ENCODE data around the gene AAMP. TPM values are rescaled to one million over a fixed set of nuclear protein-coding genes. Genes with fewer than 3 reads are reported as not detected.

AAMP gene
- total and polyA plus RNA-seq, 2 experiments from 2014 or later: 90.8 to 203 TPM

- no peak overlapping the region for H3K4me3 Mint-ChIP-seq
Observed at GRCh38 chr2:218313356-218313755, 43.4 kb upstream of the AAMP start.

More at GRCh38 chr2:218313356-218313755, 43.4 kb upstream of the AAMP start:
- Histone ChIP-seq H3K79me2 (replicated peaks; ENCODE audit: insufficient read depth) (no peaks in the 10 kb centered on the region), H4K20me1 (replicated peaks; ENCODE audit: insufficient read depth) (no peaks in the 10 kb centered on the region; the same call in 1 of the 2 replicates), H3K27ac (ENCODE audit: low read depth) (no peak overlapping the region), H3K4me2 (no peak overlapping the region), H2AFZ (no peak overlapping the region), H3K4me3 (no peak overlapping the region), H3K36me3 (ENCODE audit: insufficient read depth) (no peaks in the 10 kb centered on the region), H3K27me3 (ENCODE audit: insufficient read depth) (no peaks in the 10 kb centered on the region), H3F3A (replicated peaks; ENCODE audit: low read depth) (no peaks in the 10 kb centered on the region), H3K4me1 (ENCODE audit: insufficient read depth) (0 out of 2 replicates have a peak, but pooled peaks cover 3% of the 10 kb centered on the region), H3K9me2 (ENCODE audit: insufficient read depth) (no peaks in the 10 kb centered on the region)
- Mint-ChIP-seq H3K27ac (no peak overlapping the region), H3K27me3 (ENCODE audit: insufficient read depth, low read depth, poor library complexity) (no peaks in the 10 kb centered on the region), H3K9me3 (no peaks in the 10 kb centered on the region), H3K4me1 (peaks cover 5% of the 10 kb centered on the region), H3K36me3 (ENCODE audit: low read depth) (no peaks in the 10 kb centered on the region)
- ATAC-seq (no peak), DNase-seq (ENCODE audit: low spot score) (no peak)
- no peak for TF ChIP-seq EZH2 (IDR thresholded peaks at IDR 0.05; ENCODE audit: low read depth, unreplicated experiment)
- no peak for TF ChIP-seq POLR2AphosphoS5 (IDR thresholded peaks at IDR 0.05; ENCODE audit: low read depth)
- TF ChIP-seq, protein P1, sequence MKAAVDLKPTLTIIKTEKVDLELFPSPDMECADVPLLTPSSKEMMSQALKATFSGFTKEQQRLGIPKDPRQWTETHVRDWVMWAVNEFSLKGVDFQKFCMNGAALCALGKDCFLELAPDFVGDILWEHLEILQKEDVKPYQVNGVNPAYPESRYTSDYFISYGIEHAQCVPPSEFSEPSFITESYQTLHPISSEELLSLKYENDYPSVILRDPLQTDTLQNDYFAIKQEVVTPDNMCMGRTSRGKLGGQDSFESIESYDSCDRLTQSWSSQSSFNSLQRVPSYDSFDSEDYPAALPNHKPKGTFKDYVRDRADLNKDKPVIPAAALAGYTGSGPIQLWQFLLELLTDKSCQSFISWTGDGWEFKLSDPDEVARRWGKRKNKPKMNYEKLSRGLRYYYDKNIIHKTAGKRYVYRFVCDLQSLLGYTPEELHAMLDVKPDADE (IDR thresholded peaks at IDR 0.05): no peak
- no peak for TF ChIP-seq NANOG (IDR thresholded peaks at IDR 0.05; ENCODE audit: borderline replicate concordance)
- TF ChIP-seq STAT1 (IDR thresholded peaks at IDR 0.05; ENCODE audit: unreplicated experiment): no peak
- no peak for TF ChIP-seq ZNF331 (CRISPR knock-in tag; IDR thresholded peaks at IDR 0.05; ENCODE audit: low read depth)
- no peak for TF ChIP-seq JUNB (IDR thresholded peaks at IDR 0.05; ENCODE audit: unreplicated experiment)
- TF ChIP-seq REST (IDR thresholded peaks at IDR 0.05; ENCODE audit: unreplicated experiment): no peak
- TF ChIP-seq ZNF114 (CRISPR knock-in tag; IDR thresholded peaks at IDR 0.05): no peak
- no peak for TF ChIP-seq CREB1 (CRISPR knock-in tag; IDR thresholded peaks at IDR 0.05; ENCODE audit: low read depth)
- TF ChIP-seq EZH2phosphoT487 (IDR thresholded peaks at IDR 0.05; ENCODE audit: unreplicated experiment): no peak
- TF ChIP-seq CTCF (conservative IDR thresholded peaks at IDR 0.05; ENCODE audit: low read depth in 2 of 2): no peak
- TF ChIP-seq ZNF462 (CRISPR knock-in tag; IDR thresholded peaks at IDR 0.05): no peak

All from GM23338 (cell line).